Left hindlimb (tissue), 1 donor: ENCODE data around the gene P4HTM.
"Not testable (repeated sequence)": the region's sequence is repeated elsewhere in the genome, so short reads cannot be mapped to it uniquely, and the experiment has no call there.

Experiments used
- DNase-seq: peaks from one replicate; pipeline ENCODE4 v3.0.0-alpha.2; 2018

The P4HTM gene

GRCh38 chr3:48985831-48986376 is 4.1 kb upstream of the P4HTM start:
- DNase-seq = peak; percentile 19

- peak; percentile 31 for DNase-seq
These were observed 780 bp upstream of the P4HTM start for GRCh38 chr3:48989126-48989795.

- DNase-seq = peak; percentile 38
These were observed 812 bp downstream of the P4HTM start for GRCh38 chr3:48990636-48991469.

- no peak for DNase-seq
These were observed 2.0 kb downstream of the P4HTM start for GRCh38 chr3:48991851-48992545.

GRCh38 chr3:48993834-48994233 is 3.8 kb downstream of the P4HTM start:
- DNase-seq = no peak

GRCh38 chr3:48996640-48997039 is 6.6 kb downstream of the P4HTM start:
- peak; percentile 12 for DNase-seq

- peak; percentile 14 for DNase-seq
These were observed 7.1 kb downstream of the P4HTM start for GRCh38 chr3:48997102-48997635.

- DNase-seq = peak; percentile 25
These were observed 7.9 kb downstream of the P4HTM start for GRCh38 chr3:48997714-48998637.

GRCh38 chr3:48999085-48999858 is 9.2 kb downstream of the P4HTM start:
- DNase-seq = peak; percentile 14

- DNase-seq = peak; percentile 12
These were observed 11.1 kb downstream of the P4HTM start for GRCh38 chr3:49001155-49001554.

GRCh38 chr3:49004352-49005302 is 14.6 kb downstream of the P4HTM start:
- no peak for DNase-seq

- DNase-seq = no peak
These were observed 15.3 kb downstream of the P4HTM start for GRCh38 chr3:49005303-49005680.

- no peak for DNase-seq
These were observed 16.0 kb downstream of the P4HTM start for GRCh38 chr3:49005998-49006397.

GRCh38 chr3:49006408-49007067 is 16.5 kb downstream of the P4HTM start:
- peak; percentile 67 for DNase-seq

GRCh38 chr3:49007068-49007770 is 17.2 kb downstream of the P4HTM start, which contains the start of gene WDR6:
Gene WDR6 (plus strand): TSS chr3:49007391. CDS start chr3:49007432, 41 bp downstream.
- DNase-seq = peak; percentile 97

GRCh38 chr3:49007771-49008528 is 17.9 kb downstream of the P4HTM start:
- DNase-seq = peak; percentile 93

GRCh38 chr3:49008627-49009026 is 18.6 kb downstream of the P4HTM start:
- not testable (repeated sequence) for DNase-seq

- DNase-seq = no peak
These were observed 19.4 kb downstream of the P4HTM start for GRCh38 chr3:49009396-49009795.
